ENCODE results near the gene RUNX2. TPM values are rescaled to one million over a fixed set of nuclear protein-coding genes. Genes with fewer than 3 reads are reported as not detected.

RUNX2 gene
- total and polyA plus RNA-seq, 12 donors, result 0.20 to 3.0 (median 1.6) TPM

DNA sequence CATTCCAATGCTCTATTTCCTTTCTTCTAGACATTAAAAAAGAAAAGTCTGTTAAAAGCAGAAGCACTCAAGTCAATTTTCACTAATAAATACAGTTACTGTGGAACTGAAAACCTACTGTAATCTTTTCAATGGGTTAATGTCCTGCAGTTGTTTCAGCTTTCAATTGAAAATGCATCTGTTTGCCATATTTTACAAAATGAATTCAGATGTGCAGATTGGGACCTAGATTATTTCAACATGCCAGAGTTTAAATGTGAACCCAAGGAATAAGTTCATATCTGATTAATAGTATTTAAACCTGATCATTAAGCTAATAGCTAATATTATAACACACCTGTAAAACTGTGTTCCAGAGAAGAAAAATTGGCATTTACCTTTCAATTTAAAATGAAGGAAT, 39.9 kb downstream of the RUNX2 start:
- DNase-seq (no peak), ATAC-seq (no peak)
- no peaks in the 10 kb centered on the region for H3K27me3 ChIP-seq
- H3K27ac ChIP-seq, result no peak overlapping the region
- H3K4me1 ChIP-seq, result peaks cover 0 to 5% (median 0%) of the 10 kb centered on the region in 9 donors
- intact Hi-C loops (cut with DNase I), result no loop called here
- TF ChIP-seq, protein P1, sequence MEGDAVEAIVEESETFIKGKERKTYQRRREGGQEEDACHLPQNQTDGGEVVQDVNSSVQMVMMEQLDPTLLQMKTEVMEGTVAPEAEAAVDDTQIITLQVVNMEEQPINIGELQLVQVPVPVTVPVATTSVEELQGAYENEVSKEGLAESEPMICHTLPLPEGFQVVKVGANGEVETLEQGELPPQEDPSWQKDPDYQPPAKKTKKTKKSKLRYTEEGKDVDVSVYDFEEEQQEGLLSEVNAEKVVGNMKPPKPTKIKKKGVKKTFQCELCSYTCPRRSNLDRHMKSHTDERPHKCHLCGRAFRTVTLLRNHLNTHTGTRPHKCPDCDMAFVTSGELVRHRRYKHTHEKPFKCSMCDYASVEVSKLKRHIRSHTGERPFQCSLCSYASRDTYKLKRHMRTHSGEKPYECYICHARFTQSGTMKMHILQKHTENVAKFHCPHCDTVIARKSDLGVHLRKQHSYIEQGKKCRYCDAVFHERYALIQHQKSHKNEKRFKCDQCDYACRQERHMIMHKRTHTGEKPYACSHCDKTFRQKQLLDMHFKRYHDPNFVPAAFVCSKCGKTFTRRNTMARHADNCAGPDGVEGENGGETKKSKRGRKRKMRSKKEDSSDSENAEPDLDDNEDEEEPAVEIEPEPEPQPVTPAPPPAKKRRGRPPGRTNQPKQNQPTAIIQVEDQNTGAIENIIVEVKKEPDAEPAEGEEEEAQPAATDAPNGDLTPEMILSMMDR (IDR thresholded peaks at IDR 0.05), result no peak
- H3K4me3 ChIP-seq, result no peak overlapping the region
- no peaks in the 10 kb centered on the region for H3K9me3 ChIP-seq
- H3K36me3 ChIP-seq, result no peaks in the 10 kb centered on the region

DNA sequence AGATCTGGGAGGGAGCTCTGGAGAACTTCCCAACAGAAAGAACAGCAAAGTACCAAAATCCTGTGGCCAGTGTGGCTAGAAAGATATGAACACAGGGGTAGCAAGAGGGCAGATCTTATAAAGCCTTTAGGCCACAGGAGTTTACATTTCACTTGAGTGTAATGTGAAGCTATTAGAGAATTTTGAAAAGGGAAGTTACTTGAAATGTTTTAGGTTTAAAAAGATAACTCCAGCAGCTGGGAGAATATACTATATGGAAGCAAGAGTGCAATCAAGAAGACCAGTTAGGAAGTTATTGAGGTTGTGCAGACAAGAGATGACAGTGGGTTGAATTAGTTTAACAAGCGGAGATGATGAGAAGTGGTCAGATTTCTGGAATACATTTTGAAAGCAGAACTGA, 41.7 kb downstream of the RUNX2 start:
- H3K27me3 ChIP-seq, result no peaks in the 10 kb centered on the region
- ATAC-seq, result no peak
- peaks cover 0 to under 1% (median 0%) of the 10 kb centered on the region in 9 donors for H3K4me1 ChIP-seq
- TF ChIP-seq, protein P1 (IDR thresholded peaks at IDR 0.05), result no peak
- H3K4me3 ChIP-seq, result no peak overlapping the region
- intact Hi-C loops (cut with DNase I), result no loop called here
- H3K9me3 ChIP-seq, result no peaks in the 10 kb centered on the region
- 81 to 100% methylated on average over 1 of the region's 1 CpG for WGBS, 2 donors
- H3K27ac ChIP-seq, result no peak overlapping the region
- DNase-seq, result no peak
- no peaks in the 10 kb centered on the region for H3K36me3 ChIP-seq

DNA sequence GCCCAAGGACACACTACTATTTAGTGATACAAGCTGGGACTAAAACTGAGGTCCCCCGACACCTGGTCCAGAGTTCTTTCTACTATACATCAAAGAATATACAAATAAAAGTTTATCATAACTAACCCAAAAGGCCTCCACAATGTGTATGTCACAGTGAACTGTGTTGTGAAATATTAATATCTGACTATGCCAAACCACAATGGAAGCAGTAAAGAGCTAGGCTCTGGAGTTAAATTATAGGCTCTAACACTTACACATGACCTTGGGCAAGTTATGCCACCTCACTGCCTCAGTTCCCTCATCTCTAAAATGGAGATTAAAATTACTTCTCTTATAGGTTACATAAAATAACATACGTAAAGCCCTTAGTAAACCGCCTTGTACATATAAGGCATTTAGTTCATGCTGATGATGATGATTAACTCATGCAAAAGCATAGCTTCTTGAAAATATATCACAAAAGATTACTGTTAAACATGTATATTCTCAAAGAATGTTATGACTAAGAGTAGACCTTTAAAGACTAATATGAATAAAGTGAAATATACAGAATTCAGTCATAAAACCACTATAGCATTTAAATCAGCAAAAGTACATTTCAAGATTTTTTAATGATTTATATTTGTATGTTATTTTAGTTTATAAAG, 43.9 kb downstream of the RUNX2 start:
- Histone ChIP-seq H3K27ac (no peak overlapping the region), H3K4me3 (no peak overlapping the region), H3K36me3 (no peaks in the 10 kb centered on the region), H3K4me1 (peaks cover 0 to 14% (median 8%) of the 10 kb centered on the region in 9 donors), H3K27me3 (no peaks in the 10 kb centered on the region), H3K9me3 (no peaks in the 10 kb centered on the region)
- no peak for ATAC-seq
- WGBS, 2 donors, result 97 to 100% methylated on average over 3 of the region's 3 CpGs
- TF ChIP-seq, protein P1 (IDR thresholded peaks at IDR 0.05), result no peak
- no peak for DNase-seq
- intact Hi-C loops (cut with DNase I), result no loop called here

DNA sequence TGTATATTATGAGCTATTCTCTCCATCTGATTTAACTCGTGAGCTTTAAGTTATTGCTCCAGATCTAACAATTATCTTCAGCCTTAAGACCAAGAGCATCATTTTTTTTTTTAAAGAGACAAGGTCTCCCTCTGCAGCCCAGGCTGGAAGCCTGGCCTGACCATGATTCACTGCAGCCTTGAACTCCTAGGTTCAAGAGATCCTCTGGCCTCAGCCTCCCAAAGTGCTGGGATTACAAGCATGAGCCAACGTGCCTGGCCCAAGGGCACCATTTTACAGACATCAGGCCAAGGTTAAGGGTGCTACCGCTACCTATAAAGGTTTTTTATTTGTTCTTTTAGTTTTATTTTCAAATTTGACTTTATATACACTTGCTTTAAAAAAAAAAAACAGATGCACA, 47.3 kb downstream of the RUNX2 start:
- Histone ChIP-seq H3K4me3 (no peak overlapping the region), H3K9me3 (no peaks in the 10 kb centered on the region), H3K27ac (no peak overlapping the region), H3K4me1 (peaks cover 0 to 24% (median 12%) of the 10 kb centered on the region in 9 donors), H3K27me3 (no peaks in the 10 kb centered on the region), H3K36me3 (no peaks in the 10 kb centered on the region)
- DNase-seq (no peak), ATAC-seq (no peak)
- intact Hi-C loops (cut with DNase I), result no loop called here
- whole genome bisulfite sequencing, 2 donors, result 76 to 82% methylated on average over 3 of the region's 3 CpGs
- TF ChIP-seq, protein P1 (IDR thresholded peaks at IDR 0.05), result no peak
